Fibroblast of lung (primary cell): Measurements from ENCODE around the gene CCDC187. TPM values are rescaled to one million over a fixed set of nuclear protein-coding genes. Genes with fewer than 3 reads are reported as not detected.

ENCODE experiments used
- DNase-seq, 2 donors: peaks; one replicate each; pipeline versions ENCODE4 v3.0.0 to v3.0.0-alpha.2; 2010; ENCODE audit warnings: low read depth in 2 of 2
- H2AFZ ChIP-seq: 2 replicates; pipeline ENCODE4 v1.5.1; 2012; ENCODE audit warnings: low read length, control low read depth, inconsistent platforms
- H3K27ac ChIP-seq: 2 replicates; pipeline ENCODE4 v1.5.1; 2011; ENCODE audit warnings: low read length, control low read depth; ENCODE audit not compliant: insufficient read depth
- H3K27me3 ChIP-seq: 2 replicates; pipeline ENCODE4 v1.5.1; 2011; ENCODE audit warnings: mild to moderate bottlenecking, low read length; ENCODE audit not compliant: control insufficient read depth, insufficient read depth
- H3K36me3 ChIP-seq: 2 replicates; pipeline ENCODE4 v1.5.1; 2011; ENCODE audit warnings: low read length; ENCODE audit not compliant: control insufficient read depth, insufficient read depth
- H3K4me1 ChIP-seq: 2 replicates; pipeline ENCODE4 v1.5.1; 2011; ENCODE audit warnings: low read length; ENCODE audit not compliant: control insufficient read depth, insufficient read depth; ENCODE audit errors: extremely low read depth
- H3K4me2 ChIP-seq: 2 replicates; pipeline ENCODE4 v1.5.1; 2011; ENCODE audit warnings: low read length, control low read depth; ENCODE audit not compliant: insufficient read depth; ENCODE audit errors: extremely low read depth
- H3K4me3 ChIP-seq, 4 experiments: fragments of 200-600 bp in 1 of 4; sonication (generic) in 1 of 4; replicated peaks in 1 of 4; 2 replicates each; pipeline ENCODE4 v1.5.1; 2011 to 2016; ENCODE audit warnings: low read length in 4 of 4, low read depth in 3 of 4, mild to moderate bottlenecking in 3 of 4, control low read depth in 2 of 4, inconsistent platforms in 1 of 4, mixed read lengths in 1 of 4; ENCODE audit not compliant: insufficient read depth in 1 of 4; ENCODE audit errors: control extremely low read depth in 1 of 4
- H3K79me2 ChIP-seq: 2 replicates; pipeline ENCODE4 v1.5.1; 2012; ENCODE audit warnings: mild to moderate bottlenecking, low read length, inconsistent platforms; ENCODE audit not compliant: control insufficient read depth, insufficient read depth
- H3K9ac ChIP-seq: 2 replicates; pipeline ENCODE4 v1.5.1; 2011; ENCODE audit warnings: mild to moderate bottlenecking, low read length, control low read depth; ENCODE audit not compliant: insufficient read depth
- H3K9me3 ChIP-seq: 2 replicates; pipeline ENCODE4 v1.5.1; 2012; ENCODE audit warnings: low read depth, low read length; ENCODE audit not compliant: control insufficient read depth, insufficient read depth
- H4K20me1 ChIP-seq: 2 replicates; pipeline ENCODE4 v1.5.1; 2011; ENCODE audit warnings: low read length; ENCODE audit not compliant: control insufficient read depth, insufficient read depth; ENCODE audit errors: extremely low read depth
- EZH2 ChIP-seq: IDR thresholded peaks from 2 replicates; pipeline ENCODE4 v1.5.1; 2012; ENCODE audit warnings: low read length, control low read depth, mild to moderate bottlenecking; ENCODE audit errors: missing control alignments
- polyA plus RNA-seq, 2 donors: library from polyadenylated mRNA; depleted of rRNA in 1 of 2; stranded (reverse) in 1 of 2; unstranded in 1 of 2; fragments of >200 nt; gene quantifications; 2 replicates each; pipeline ENCODE4 v1.2.1, GENCODE V29; 2011 to 2012; ENCODE audit warnings: missing spikeins in 1 of 2
- total RNA-seq: library from RNA; depleted of rRNA; stranded (reverse); fragments of >200 nt; gene quantifications from 2 replicates; pipeline ENCODE4 v1.2.1, GENCODE V29; 2014
- TF ChIP-seq, protein P1 (sequence below), 2 donors: IDR thresholded peaks in 1 of 2; conservative IDR thresholded peaks in 1 of 2; 1 replicate in 1 of 2; 2 replicates in 1 of 2; pipeline ENCODE4 v1.5.1; 2011 to 2012; ENCODE audit warnings: low read length in 2 of 2, control low read depth in 1 of 2, inconsistent platforms in 1 of 2, low read depth in 1 of 2, mild to moderate bottlenecking in 1 of 2

Gene CCDC187
- total and polyA plus RNA-seq, 2 donors (not counting 1 experiment from before 2014, with no cell fraction given) = not detected

DNA sequence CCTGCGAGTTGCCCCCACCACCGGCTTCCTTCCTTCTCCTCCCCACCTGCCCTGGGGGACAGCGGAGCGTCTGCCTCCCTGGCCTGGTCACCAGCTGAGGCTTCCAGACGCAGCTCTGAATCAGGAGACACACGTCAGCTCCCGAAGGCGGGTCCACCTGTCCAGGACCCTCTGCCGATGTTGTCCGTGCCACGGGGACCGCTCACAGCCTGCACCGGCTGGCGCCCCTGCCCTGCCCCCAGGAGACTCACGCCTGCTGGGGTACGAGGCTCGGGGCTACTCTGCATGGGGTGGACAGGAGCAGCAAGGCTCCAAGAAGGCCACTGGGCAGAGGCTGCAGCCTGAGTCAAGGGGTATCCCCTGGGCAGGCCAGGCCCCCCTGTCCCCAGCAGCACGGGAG is 1.9 kb upstream of the CCDC187 start:
- DNase-seq = no peak
- no peak overlapping the region for H3K4me3 ChIP-seq
- H3K27ac ChIP-seq = no peak overlapping the region
- no peak overlapping the region for H3K4me2 ChIP-seq
- no peaks in the 10 kb centered on the region for H4K20me1 ChIP-seq
- H3K36me3 ChIP-seq = no peaks in the 10 kb centered on the region
- no peaks in the 10 kb centered on the region for H3K4me1 ChIP-seq
- H2AFZ ChIP-seq = no peak overlapping the region
- no peaks in the 10 kb centered on the region for H3K79me2 ChIP-seq
- H3K9ac ChIP-seq = no peak overlapping the region
- no peaks in the 10 kb centered on the region for H3K27me3 ChIP-seq
- TF ChIP-seq EZH2 = no peak
- TF ChIP-seq, protein P1, sequence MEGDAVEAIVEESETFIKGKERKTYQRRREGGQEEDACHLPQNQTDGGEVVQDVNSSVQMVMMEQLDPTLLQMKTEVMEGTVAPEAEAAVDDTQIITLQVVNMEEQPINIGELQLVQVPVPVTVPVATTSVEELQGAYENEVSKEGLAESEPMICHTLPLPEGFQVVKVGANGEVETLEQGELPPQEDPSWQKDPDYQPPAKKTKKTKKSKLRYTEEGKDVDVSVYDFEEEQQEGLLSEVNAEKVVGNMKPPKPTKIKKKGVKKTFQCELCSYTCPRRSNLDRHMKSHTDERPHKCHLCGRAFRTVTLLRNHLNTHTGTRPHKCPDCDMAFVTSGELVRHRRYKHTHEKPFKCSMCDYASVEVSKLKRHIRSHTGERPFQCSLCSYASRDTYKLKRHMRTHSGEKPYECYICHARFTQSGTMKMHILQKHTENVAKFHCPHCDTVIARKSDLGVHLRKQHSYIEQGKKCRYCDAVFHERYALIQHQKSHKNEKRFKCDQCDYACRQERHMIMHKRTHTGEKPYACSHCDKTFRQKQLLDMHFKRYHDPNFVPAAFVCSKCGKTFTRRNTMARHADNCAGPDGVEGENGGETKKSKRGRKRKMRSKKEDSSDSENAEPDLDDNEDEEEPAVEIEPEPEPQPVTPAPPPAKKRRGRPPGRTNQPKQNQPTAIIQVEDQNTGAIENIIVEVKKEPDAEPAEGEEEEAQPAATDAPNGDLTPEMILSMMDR (conservative IDR thresholded peaks at IDR 0.05 in 1 of 2, IDR thresholded peaks at IDR 0.05 in 1 of 2; ENCODE audit: low read depth in 1 of 2, low read length in 2 of 2) = no peak
- H3K9me3 ChIP-seq = no peaks in the 10 kb centered on the region

DNA sequence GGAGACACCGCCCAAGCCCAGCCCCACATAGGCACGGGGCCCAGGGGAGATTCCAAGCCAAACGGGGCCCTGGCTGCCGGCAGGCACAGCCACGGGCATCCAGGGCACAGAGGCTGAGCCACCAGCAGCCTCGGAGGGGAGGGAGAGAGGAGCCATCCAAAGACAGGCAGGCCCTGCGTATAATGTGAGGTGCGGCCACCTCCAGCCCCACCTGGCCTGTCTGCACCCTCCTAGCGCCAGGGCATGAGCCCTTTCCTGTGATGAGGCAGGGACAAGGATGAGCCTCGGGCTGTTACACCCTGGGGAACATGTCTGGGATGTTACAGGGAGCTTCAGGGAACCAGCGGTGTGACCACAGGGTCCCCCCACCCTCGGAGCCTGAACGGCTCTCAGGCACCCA is 1.1 kb upstream of the CCDC187 start:
- Histone ChIP-seq H3K27me3 (no peaks in the 10 kb centered on the region), H3K4me1 (no peaks in the 10 kb centered on the region), H3K36me3 (no peaks in the 10 kb centered on the region), H3K4me3 (no peak overlapping the region), H3K4me2 (no peak overlapping the region), H3K9me3 (no peaks in the 10 kb centered on the region), H2AFZ (no peak overlapping the region), H3K79me2 (no peaks in the 10 kb centered on the region), H3K27ac (no peak overlapping the region), H3K9ac (no peak overlapping the region), H4K20me1 (no peaks in the 10 kb centered on the region)
- no peak for DNase-seq
- no peak for TF ChIP-seq EZH2

GRCh38 chr9:136304456-136304855 is 562 bp upstream of the CCDC187 start:
- no peak for DNase-seq
- no peak overlapping the region for H3K4me2 ChIP-seq
- H3K36me3 ChIP-seq = no peaks in the 10 kb centered on the region
- no peaks in the 10 kb centered on the region for H3K9me3 ChIP-seq
- TF ChIP-seq, protein P1 (conservative IDR thresholded peaks at IDR 0.05 in 1 of 2, IDR thresholded peaks at IDR 0.05 in 1 of 2; ENCODE audit: low read depth in 1 of 2, low read length in 2 of 2) = no peak
- TF ChIP-seq EZH2 = no peak
- no peaks in the 10 kb centered on the region for H3K79me2 ChIP-seq
- no peak overlapping the region for H3K27ac ChIP-seq
- H2AFZ ChIP-seq = no peak overlapping the region
- no peak overlapping the region for H3K9ac ChIP-seq
- H3K4me1 ChIP-seq = no peaks in the 10 kb centered on the region
- H3K4me3 ChIP-seq = no peak overlapping the region
- no peaks in the 10 kb centered on the region for H4K20me1 ChIP-seq
- no peaks in the 10 kb centered on the region for H3K27me3 ChIP-seq
